ENCODE measurements around the gene UBIAD1.
A peak's percentile ranks its signal among the peaks of the same experiment; 100 is the strongest.

UBIAD1 gene

GRCh38 chr1:11311816-11312755 lies 39.1 kb downstream of the UBIAD1 start:
- DNase-seq (ENCODE audit: low spot score) = no peak

- DNase-seq (ENCODE audit: low spot score) = no peak
Measured at GRCh38 chr1:11314959-11315358, 42.0 kb downstream of the UBIAD1 start.

GRCh38 chr1:11316701-11317100 lies 43.7 kb downstream of the UBIAD1 start:
- DNase-seq (ENCODE audit: low spot score) = no peak

- no peak for DNase-seq (ENCODE audit: low spot score)
Measured at GRCh38 chr1:11318982-11319381, 46.0 kb downstream of the UBIAD1 start.

- DNase-seq (ENCODE audit: low spot score) = peak; percentile 77
Measured at GRCh38 chr1:11320153-11320936, 47.3 kb downstream of the UBIAD1 start.

- DNase-seq (ENCODE audit: low spot score) = no peak
Measured at GRCh38 chr1:11321656-11322491, 48.9 kb downstream of the UBIAD1 start.

GRCh38 chr1:11324567-11325165 lies 51.7 kb downstream of the UBIAD1 start:
- DNase-seq (ENCODE audit: low spot score) = no peak

GRCh38 chr1:11326070-11326469 lies 53.1 kb downstream of the UBIAD1 start:
- DNase-seq (ENCODE audit: low spot score) = no peak

- DNase-seq (ENCODE audit: low spot score) = no peak
Measured at GRCh38 chr1:11328444-11328843, 55.4 kb downstream of the UBIAD1 start.

GRCh38 chr1:11330411-11330810 lies 57.4 kb downstream of the UBIAD1 start:
- DNase-seq (ENCODE audit: low spot score) = no peak

- no peak for DNase-seq (ENCODE audit: low spot score)
Measured at GRCh38 chr1:11331036-11331944, 58.3 kb downstream of the UBIAD1 start.

- no peak for DNase-seq (ENCODE audit: low spot score)
Measured at GRCh38 chr1:11331945-11332546, 59.0 kb downstream of the UBIAD1 start.

- no peak for DNase-seq (ENCODE audit: low spot score)
Measured at GRCh38 chr1:11333631-11334030, 60.6 kb downstream of the UBIAD1 start.

- no peak for DNase-seq (ENCODE audit: low spot score)
Measured at GRCh38 chr1:11334261-11334804, 61.3 kb downstream of the UBIAD1 start.

GRCh38 chr1:11334821-11335220 lies 61.8 kb downstream of the UBIAD1 start:
- no peak for DNase-seq (ENCODE audit: low spot score)

- DNase-seq (ENCODE audit: low spot score) = no peak
Measured at GRCh38 chr1:11335417-11336056, 62.5 kb downstream of the UBIAD1 start.

GRCh38 chr1:11337580-11338073 lies 64.6 kb downstream of the UBIAD1 start:
- DNase-seq (ENCODE audit: low spot score) = peak; percentile 83

Data from ecto neural progenitor cell (in vitro differentiated cells).